GM18867 (cell line): Measurements from ENCODE around the gene SLC25A21.
"Not testable (repeated sequence)": the region's sequence is repeated elsewhere in the genome, so short reads cannot be mapped to it uniquely, and the experiment has no call there.

ENCODE experiments used
- ATAC-seq: cut with Tn5 transposase; IDR thresholded peaks from one replicate; pipeline ENCODE4 v1.9.1; 2021; ENCODE audit warnings: mild to moderate bottlenecking, moderate library complexity; ENCODE audit not compliant: unreplicated experiment

Gene SLC25A21

DNA sequence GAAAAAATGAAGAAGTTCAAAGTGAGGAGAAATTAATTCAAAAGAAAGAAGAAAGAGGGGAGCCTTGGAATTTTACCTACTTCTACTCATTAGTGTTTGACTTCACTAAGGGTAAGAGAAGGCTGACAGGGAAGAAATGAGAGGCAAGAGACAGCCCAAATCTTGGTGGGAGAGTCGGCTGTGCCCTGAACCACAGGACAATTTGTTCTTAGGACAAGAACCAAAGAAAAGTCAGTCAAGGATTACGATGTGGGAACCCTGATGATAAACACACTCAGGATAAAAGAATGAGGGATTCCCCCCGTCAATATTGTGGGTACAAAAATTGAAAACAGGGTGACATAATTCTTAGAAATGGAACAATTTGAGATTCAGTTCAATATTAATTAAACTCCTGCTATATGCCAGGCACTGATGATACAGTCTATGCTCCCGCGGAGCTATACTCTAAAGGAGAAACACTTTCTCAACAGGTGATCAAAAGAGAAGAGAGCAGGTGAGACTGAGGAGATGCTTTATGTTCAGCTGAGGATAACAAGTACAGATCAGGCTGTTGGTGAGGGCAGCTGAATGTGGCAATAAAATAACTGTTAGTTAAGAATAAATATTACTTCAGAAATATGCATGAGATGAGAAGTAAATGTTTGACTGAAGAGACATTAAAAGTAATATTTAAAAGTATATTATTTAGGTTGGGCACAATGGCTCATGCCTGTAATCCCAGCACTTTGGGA lies 175.4 kb downstream of the SLC25A21 start:
- ATAC-seq = no peak

DNA sequence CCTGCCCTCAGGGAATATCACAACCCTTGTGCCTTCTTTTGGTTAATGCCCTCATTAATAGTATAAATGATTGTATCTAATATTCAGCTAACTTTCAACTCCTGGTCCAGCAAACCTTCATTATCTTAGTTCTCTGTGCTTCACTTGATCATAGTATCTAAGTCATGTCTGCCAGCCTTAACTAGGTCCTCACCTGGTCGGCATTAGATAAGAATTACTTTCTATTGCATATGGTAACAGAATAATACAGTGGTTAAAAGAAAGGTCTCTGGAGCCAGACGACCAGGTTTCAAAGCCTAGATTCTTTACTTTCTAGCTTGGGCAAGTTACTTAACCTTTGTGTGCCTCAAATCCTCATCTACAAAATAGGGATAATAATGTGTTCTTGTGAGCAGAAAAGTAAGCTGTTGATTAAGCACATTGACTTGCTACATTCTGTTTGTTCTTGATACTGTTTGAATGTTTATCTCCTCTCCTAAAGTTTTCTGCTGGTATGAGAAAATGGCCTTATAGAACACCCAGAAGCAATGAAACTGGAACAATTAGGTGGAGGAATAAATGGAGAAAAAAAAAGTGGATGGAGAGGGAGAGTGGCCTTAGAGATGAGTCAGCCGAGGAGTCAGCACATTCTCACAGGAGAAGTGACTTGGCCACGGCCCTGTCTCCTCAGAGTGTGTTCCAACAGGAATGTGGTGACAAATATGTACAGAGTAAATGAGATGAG lies 176.1 kb downstream of the SLC25A21 start:
- no peak for ATAC-seq

DNA sequence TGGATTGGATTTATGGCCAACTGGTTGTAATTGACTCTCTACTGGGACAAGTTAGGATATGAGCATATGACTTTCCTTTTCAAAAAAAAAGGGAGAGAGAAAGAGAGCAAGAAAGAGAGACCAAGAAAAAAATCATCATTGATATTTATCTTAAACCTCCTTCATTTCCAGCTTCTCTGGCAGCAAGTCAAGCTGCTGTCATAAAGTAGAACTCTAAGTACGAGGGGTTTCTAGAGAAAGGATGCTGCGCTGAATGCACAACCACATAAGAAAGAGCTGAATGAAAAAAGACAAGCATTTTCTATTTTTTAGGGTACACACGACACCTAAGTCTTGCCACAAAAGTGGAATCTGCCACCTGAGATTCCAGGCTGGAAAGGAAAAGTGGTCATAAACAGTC lies 182.6 kb downstream of the SLC25A21 start:
- ATAC-seq = no peak

DNA sequence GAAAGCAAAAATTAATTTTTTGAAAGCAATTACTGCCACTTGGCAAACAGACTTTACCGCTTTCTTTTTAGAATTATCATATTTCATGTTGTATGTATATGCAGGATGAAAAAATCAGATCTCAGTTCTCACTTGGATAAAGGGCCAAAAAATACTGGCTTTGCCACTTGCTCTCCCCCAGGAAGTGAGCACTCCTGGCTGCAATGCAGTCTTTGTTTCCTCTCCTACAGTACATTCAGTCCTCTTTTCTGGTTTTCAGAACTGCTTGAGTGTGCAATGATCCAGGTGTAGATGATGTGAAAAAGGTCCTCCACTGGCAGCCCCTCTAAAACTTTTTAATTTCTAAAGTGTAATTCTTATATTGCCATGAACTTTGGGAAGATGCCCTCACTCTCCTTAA lies 183.4 kb downstream of the SLC25A21 start:
- ATAC-seq = no peak

DNA sequence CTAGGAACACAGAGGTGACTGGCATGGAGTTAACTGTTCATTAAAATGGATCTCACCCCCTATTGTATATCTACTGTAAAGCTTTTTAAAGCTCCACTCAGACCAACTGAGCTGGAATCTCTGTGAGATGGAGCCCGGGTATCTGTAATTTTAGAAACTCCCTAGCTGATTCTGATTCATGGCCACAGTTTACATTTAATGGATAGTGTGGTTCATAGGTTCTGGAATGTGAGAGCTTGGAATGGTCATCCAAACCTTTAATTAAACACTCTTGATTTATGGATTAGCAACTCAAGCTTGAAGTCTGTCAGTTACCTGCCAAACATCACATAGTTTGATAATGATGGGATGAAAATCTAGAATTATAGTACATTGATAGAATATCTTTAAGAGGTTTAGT lies 183.8 kb downstream of the SLC25A21 start:
- ATAC-seq = no peak

DNA sequence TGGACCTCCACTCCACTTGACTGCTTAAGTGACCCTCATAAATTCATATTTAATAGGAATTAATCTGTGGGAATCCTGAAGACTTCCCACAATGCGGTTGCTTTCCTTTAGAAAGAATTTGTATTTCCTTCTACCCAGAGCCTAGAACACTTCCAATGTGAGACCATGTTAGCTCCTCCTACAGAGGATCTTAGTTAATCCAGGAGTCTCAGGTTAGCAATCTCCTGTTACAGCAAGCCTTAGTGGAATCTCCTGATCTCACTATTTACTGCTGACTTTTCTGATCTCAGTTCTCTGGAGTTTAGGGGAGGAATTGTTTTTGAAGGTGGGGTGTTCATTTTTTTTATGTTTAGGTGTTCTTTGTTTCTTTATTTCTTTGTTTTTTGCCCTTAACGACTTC lies 186.0 kb downstream of the SLC25A21 start:
- no peak for ATAC-seq

DNA sequence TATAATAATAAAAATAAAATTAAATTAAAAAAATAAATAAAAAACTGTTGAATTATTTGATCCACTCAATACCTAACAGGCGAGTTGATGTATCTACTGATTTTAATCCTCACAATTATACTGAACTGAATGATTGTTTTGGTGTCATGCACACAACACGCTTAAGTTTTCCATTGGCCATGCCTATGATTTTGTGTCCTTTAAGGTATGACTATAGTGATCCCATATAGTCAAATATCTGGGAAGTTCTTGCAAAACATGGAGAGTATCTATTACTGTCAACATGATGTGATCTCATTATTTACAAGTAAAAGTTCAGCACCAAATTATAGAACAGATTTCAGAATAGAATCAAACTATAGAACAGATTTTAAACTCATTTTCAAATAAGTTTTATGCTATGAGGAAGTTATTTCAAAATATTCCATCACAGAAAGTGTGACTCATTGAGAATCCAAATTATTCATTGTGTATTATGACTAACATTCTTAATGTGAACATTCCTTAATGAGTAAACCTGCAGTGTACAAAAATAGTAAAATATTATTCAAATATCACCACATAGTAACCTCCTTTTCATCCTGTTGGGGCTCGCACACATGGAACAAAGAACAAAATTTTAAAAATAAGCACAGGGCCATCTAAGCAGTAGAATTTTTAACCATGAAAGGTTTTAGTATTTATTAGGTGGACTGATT lies 190.4 kb downstream of the SLC25A21 start:
- no peak for ATAC-seq

DNA sequence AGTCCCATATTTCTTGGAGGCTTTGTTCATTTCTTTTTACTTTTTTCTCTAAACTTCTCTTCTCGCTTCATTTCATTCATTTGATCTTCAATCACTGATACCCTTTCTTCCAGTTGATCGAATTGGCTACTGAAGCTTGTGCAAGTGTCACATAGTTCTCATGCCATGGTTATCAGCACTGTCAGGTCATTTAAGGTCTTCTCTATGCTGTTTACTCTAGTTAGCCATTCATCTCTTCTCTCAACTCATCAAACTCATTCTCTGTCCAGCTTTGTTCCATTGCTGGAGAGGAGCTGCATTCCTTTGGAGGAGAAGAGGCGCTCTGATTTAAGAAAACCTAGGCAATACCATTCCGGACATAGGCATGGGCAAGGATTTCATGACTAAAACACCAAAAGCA lies 192.0 kb downstream of the SLC25A21 start:
- not testable (repeated sequence) for ATAC-seq

DNA sequence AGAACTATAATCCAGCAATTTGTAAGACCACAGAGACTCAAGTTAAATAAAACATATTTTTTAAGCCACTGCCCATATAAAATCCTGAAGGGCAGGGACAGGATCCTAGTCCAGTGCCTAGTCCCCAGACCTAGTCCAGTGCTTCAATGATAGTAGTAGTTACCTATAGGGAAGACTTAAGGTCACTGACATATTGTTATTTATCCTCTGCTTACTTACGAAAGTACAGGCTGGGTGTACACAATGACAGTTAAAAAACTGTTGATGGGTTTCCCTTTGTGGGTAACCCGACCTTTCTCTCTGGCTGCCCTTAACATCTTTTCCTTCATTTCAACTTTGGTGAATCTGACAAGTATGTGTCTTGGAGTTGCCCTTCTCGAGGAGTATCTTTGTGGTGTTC lies 192.5 kb downstream of the SLC25A21 start:
- no peak for ATAC-seq

DNA sequence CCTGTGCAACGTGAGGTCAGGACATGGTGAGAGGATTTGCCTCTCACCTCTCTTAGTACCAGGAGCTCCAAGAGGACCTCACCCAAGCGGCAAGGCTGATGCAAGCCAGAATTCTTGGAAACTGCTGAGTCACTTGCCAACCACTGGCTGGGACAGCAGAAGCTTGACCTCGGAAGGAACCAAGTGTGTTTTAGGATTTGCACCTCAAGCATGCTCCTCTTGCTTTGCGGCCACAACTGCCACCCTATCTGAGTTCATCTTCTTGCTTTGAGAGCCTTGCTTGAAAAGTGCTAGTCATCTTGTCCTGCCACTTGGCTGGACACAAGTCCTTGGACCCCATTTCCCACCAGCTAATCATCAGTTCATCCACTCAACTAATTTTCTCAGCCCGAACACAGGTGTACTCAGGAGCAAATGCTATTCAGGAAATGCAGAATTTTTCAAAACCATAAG lies 195.8 kb downstream of the SLC25A21 start:
- ATAC-seq = no peak

DNA sequence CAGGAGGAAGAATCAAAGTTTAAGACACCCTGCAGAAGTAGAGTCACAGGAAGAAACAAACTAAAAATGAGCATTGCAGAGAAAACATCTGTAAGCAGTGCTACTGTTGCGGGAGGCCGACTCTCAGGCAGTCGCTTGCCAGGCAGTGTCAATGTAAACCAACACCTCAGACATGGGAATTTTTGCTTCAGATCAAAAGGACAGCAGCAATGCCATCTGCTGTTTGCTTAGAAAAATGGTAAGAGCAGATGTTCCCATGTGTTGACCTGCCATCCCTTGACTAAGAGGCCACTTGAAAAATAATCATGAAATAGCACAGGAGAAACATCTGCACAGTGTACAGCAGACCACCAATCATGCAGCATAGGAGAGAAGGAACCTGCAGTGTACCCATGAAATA lies 196.6 kb downstream of the SLC25A21 start:
- no peak for ATAC-seq

DNA sequence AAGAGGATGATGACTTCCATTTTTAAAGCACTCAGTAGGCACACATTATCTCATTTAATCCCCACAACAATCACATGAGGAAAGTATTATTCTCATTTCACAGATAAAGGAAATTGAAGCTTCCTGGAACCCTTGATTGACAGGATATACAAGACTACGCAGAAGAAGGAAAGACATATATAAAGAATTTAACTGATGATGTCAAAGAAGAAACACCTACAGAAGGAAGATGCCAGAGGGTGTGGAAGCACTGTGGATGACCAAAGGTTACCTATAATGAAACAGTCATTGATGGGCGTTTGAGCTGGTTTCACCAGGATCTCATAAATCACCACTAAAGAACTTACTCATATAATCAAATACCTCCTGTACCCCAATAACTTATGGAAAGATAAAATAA lies 197.4 kb downstream of the SLC25A21 start:
- no peak for ATAC-seq

DNA sequence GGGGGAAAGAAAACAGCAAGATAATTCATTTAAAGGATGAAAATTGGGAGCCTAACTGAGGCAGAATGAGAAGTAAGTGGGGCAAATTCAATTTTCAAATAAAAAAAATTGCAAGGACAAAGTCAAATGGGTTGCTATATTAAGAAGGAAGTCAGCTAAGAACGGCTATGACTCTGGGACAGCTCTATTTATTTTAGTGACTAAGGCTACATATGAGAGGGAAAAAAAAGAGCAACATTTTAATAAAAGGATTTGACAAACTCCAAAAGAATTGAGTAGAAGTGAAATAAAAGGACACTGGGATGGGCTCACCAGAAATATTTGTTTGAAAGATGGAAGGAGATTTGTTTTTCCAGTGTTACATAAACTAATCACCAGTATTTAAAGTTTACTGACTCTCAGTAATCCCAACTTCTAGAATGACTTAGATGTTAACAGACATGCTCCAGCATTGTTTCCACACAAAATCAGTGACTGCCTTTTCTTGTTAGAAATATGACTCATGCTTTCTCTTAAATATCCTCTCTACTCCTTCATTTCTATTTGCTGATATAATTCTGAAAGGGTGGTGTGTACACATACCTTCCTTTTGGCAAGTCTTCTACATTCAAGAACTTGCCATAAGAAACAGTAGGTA lies 198.5 kb downstream of the SLC25A21 start:
- ATAC-seq = no peak

DNA sequence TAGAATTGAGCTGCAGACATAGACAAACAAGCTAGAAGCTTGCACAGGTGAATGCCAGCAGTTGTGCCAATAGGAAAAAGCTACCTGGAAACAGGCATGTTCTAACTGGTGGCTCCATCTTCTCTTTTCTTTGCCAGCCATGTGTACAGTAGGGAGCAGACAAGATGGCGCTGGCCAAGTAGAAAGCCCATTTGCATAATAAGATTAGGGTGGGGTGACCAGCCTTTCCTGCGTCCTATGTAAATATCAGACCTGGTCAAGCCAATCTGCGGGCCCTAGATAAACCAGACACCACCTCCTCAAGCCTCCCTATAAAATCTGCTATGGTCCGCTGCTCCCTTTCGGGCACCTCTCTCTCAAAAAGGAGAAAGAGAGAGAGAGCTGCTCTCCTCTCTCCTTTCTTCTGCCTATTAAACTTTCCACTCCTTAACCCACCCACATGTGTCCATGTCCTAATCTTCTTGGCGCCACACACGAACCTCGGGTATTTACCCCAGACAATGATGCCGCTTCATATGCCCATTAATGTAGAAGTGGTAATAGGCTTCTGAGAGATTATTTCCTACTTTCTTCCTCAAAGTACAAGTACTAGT lies 201.0 kb downstream of the SLC25A21 start:
- ATAC-seq = no peak

DNA sequence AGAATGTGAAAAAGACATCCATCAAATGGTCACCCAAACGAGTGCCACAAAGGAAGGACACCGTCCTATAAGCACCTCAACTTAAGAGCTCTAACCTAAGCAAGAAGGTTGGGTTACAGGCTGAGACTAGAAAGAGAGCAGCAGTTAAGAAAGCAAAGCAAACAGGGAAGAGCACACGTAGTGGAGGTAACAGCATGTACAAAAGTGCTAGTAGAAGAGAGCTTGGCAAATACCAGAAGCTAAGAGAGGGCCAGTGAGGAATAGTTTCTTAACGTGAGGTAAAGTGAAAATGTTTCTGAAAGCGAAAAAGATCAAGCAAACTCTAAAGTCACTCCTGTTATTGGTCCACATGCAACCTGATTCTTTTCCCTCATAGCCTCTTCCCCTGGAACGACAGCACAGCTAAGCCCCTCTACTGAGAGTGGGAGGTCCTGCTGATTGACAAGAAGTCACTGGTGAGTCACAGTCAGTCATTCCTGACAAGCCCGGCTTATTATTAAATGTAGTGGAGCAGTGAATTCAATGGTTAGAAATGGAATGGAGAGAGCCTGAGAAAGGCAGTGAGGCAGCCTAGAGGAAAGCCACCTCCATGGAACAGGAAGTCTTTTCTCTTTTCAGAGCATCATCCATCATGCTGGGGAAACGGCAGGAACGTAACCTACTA lies 204.4 kb downstream of the SLC25A21 start:
- ATAC-seq = no peak

DNA sequence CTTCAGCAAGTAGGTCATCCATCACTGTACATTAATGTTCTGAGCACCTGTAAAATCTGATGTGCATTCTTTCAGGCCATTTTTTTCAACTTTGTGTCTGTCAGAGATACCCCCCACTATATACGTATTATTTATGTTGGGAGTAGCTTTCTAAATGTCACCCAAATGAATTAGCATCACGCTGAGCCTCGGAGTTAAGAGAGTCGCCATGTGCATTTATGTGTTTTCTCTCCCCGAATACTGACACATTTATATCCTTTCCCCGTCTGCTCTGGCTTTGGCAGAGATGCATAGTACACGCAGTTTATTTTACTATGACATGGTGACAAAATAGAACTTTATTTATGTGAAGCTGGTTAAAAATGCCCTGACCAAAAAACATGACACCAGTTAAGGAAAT lies 216.4 kb downstream of the SLC25A21 start:
- no peak for ATAC-seq

DNA sequence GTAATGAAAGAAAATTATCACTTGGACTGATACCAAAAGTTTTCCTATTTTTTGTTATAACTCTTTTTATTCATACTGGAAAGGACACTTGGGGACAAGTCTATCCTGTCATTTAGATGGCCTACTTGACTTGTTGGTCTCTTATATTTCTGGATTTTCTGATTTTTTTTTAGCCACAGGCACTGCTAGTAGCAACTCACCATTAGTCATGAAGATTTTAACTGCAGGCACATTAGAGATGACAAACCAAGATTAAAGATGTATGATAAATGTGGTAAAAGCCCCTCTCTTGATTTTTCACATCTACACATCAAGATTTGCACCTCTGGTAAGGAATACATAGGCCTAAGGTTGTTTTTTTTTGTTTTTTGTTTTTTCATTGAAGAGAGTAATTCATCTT lies 217.0 kb downstream of the SLC25A21 start:
- no peak for ATAC-seq

DNA sequence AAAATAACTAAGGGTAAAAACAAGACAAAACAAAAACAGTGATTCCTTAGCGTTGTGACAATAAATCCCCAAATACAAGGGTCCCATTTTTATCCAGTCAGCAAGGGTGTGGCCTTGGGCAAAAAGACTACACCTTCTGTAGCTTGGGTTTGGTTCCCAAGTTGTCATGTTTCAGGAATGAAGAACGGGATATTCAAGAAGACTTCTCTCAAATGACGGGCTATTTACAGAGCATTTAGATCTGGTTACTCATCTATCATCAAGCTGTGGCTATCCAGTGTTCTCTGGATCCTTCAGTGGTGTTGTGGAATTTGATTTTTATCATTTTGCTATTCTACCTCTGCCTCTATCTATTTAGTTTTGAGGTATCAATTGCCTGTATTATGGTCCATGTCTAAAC lies 219.7 kb downstream of the SLC25A21 start:
- ATAC-seq = no peak

DNA sequence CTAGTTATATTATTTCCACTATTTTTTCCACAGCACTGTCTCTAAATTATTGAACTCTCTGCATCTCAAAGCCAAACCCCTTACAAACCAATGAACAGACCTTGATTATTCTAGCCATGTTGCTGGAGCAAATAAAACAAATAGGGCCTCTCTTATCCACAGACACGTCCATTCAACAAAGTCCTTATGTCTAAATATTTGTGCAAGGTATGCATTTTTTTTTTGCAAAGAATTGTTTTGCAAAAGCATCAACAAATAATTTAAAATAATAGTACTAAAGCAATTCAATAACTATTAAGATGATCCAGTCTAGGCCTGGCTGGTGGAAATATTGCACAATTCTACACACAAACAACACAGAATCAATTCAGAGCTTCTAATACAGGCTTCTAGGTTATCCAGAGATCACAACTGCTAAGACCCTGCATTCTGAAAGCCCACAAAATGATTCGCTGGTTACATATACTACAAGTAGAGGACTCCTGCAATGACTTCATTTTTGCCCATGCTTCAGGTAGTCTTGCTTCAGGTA lies 221.0 kb downstream of the SLC25A21 start:
- ATAC-seq = no peak

DNA sequence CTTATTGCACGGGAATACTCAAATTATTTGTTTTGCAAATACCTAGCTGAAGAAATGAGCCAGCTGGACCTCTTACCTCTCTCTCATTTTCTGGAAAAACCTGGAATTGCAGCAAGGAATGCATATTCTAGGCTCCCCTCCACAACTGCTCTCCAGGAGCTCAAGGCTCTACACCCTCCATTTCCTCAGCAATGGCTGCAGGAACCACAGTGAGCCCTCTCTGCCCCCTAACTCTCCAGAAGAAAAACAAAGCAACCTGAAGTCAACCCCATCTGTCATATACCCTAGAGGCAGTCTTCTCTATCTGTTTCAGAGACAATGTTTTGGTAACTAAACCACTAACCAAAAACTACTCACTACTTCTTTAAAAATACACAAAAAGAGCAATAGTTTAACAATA lies 221.6 kb downstream of the SLC25A21 start:
- no peak for ATAC-seq
